ENCODE data around the gene NFIC.
A peak's percentile ranks its signal among the peaks of the same experiment; 100 is the strongest.
"Not testable (repeated sequence)": the region's sequence is repeated elsewhere in the genome, so short reads cannot be mapped to it uniquely, and the experiment has no call there.

NFIC gene

GRCh38 chr19:3423183-3423829 lies 56.9 kb downstream of the NFIC start:
- no peak for DNase-seq (ENCODE audit: low read depth)

- DNase-seq (ENCODE audit: low read depth) = no peak
Measured at GRCh38 chr19:3426433-3426832, 60.0 kb downstream of the NFIC start.

GRCh38 chr19:3430366-3430680 lies 63.9 kb downstream of the NFIC start:
- peak; percentile 40 for DNase-seq (ENCODE audit: low read depth)

- DNase-seq (ENCODE audit: low read depth) = no peak
Measured at GRCh38 chr19:3431760-3432397, 65.5 kb downstream of the NFIC start.

GRCh38 chr19:3433313-3433712 lies 66.9 kb downstream of the NFIC start:
- DNase-seq (ENCODE audit: low read depth) = no peak

GRCh38 chr19:3433805-3434540 lies 67.6 kb downstream of the NFIC start:
- no peak for DNase-seq (ENCODE audit: low read depth)

- DNase-seq (ENCODE audit: low read depth) = peak; percentile 91
Measured at GRCh38 chr19:3434630-3435553, 68.5 kb downstream of the NFIC start.

GRCh38 chr19:3440082-3440481 lies 73.7 kb downstream of the NFIC start:
- no peak for DNase-seq (ENCODE audit: low read depth)

GRCh38 chr19:3441089-3441985 lies 75.0 kb downstream of the NFIC start:
- DNase-seq (ENCODE audit: low read depth) = no peak

- DNase-seq (ENCODE audit: low read depth) = no peak
Measured at GRCh38 chr19:3441986-3442329, 75.6 kb downstream of the NFIC start.

- no peak for DNase-seq (ENCODE audit: low read depth)
Measured at GRCh38 chr19:3442487-3443071, 76.2 kb downstream of the NFIC start.

GRCh38 chr19:3443840-3444694 lies 77.7 kb downstream of the NFIC start:
- no peak for DNase-seq (ENCODE audit: low read depth)

- no peak for DNase-seq (ENCODE audit: low read depth)
Measured at GRCh38 chr19:3444695-3445234, 78.4 kb downstream of the NFIC start.

GRCh38 chr19:3446657-3447056 lies 80.3 kb downstream of the NFIC start:
- not testable (repeated sequence) for DNase-seq (ENCODE audit: low read depth)

GRCh38 chr19:3448616-3449334 lies 82.4 kb downstream of the NFIC start:
- DNase-seq (ENCODE audit: low read depth) = no peak

GRCh38 chr19:3450796-3451411 lies 84.5 kb downstream of the NFIC start:
- peak; percentile 99 for DNase-seq (ENCODE audit: low read depth)

GRCh38 chr19:3451451-3451866 lies 85.1 kb downstream of the NFIC start:
- no peak for DNase-seq (ENCODE audit: low read depth)

GRCh38 chr19:3452171-3452941 lies 86.0 kb downstream of the NFIC start:
- DNase-seq (ENCODE audit: low read depth) = no peak

Measured in stromal cell of bone marrow (primary cell).